WTC11 (cell line): ENCODE measurements around the gene MIS18BP1. TPM values are rescaled to one million over a fixed set of nuclear protein-coding genes. Genes with fewer than 3 reads are reported as not detected.

Experiments
- ATAC-seq: fragments of 200-7000 bp; cut with Tn5 transposase; 2 replicates; pipeline ENCODE4 v1.10.0; 2021; ENCODE audit warnings: mild to moderate bottlenecking, moderate library complexity
- Bru-seq: library from RNA; stranded (reverse); fragments of 400-500 nt; gene quantifications from one replicate; lab custom pipeline; 2021; lab: Mats Ljungman, UMichigan
- CTCF ChIA-PET: fragments of 300-600 bp; sonication (Branson Sonifier 250); formaldehyde crosslinking; loops from one replicate; lab custom pipeline; 2021; ENCODE audit warnings: antibody characterized with exemption; lab: Charles Lee
- POLR2A ChIA-PET: fragments of 350-600 bp; sonication (Branson Sonifier 250); formaldehyde crosslinking; loops from one replicate; lab custom pipeline; 2021; ENCODE audit warnings: antibody characterized with exemption; lab: Charles Lee
- DNase-seq: peaks from one replicate; pipeline ENCODE4 v3.0.0; 2021; ENCODE audit warnings: low spot score
- H3K27ac Mint-ChIP-seq: 2 replicates; pipeline ENCODE4 v1.8.0; 2021; ENCODE audit warnings: mixed read lengths
- H3K27me3 Mint-ChIP-seq: 2 replicates; pipeline ENCODE4 v1.8.0; 2021; ENCODE audit warnings: low read depth, mild to moderate bottlenecking, moderate library complexity, mixed read lengths
- H3K36me3 Mint-ChIP-seq: 2 replicates; pipeline ENCODE4 v1.8.0; 2021; ENCODE audit warnings: mixed read lengths
- H3K4me1 Mint-ChIP-seq: 2 replicates; pipeline ENCODE4 v1.8.0; 2022; ENCODE audit warnings: mixed read lengths
- H3K4me3 Mint-ChIP-seq: 2 replicates; pipeline ENCODE4 v1.8.0; 2021; ENCODE audit warnings: mild to moderate bottlenecking, moderate library complexity, mixed read lengths
- H3K9me3 Mint-ChIP-seq: 2 replicates; pipeline ENCODE4 v1.8.0; 2021; ENCODE audit warnings: mixed read lengths
- AR ChIP-seq: fragments of 250-450 bp; sonication (Bioruptor Pico); IDR thresholded peaks from 2 replicates; pipeline ENCODE4 v1.9.0; 2021; ENCODE audit warnings: mild to moderate bottlenecking
- CREM ChIP-seq: sonication (generic); formaldehyde crosslinking; IDR thresholded peaks from 2 replicates; pipeline ENCODE4 v1.8.1; 2022; ENCODE audit warnings: mild to moderate bottlenecking, missing genetic modification reagents, moderate library complexity
- E2F4 ChIP-seq: sonication (generic); formaldehyde crosslinking; IDR thresholded peaks from 2 replicates; pipeline ENCODE4 v1.8.1; 2022; ENCODE audit warnings: low read depth, mild to moderate bottlenecking, moderate library complexity, missing genetic modification reagents, borderline replicate concordance
- ELF4 ChIP-seq: sonication (generic); formaldehyde crosslinking; IDR thresholded peaks from 2 replicates; pipeline ENCODE4 v1.8.1; 2022; ENCODE audit warnings: low read depth, mild to moderate bottlenecking, moderate library complexity, missing genetic modification reagents
- EMX1 ChIP-seq: fragments of 250-450 bp; sonication (Bioruptor Pico); IDR thresholded peaks from 2 replicates; pipeline ENCODE4 v1.8.0; 2021; ENCODE audit warnings: mild to moderate bottlenecking
- ERG ChIP-seq: fragments of 250-450 bp; sonication (Bioruptor Pico); IDR thresholded peaks from 2 replicates; pipeline ENCODE4 v1.8.0; 2021; ENCODE audit warnings: mild to moderate bottlenecking
- FOXK1 ChIP-seq: sonication (generic); formaldehyde crosslinking; IDR thresholded peaks from 2 replicates; pipeline ENCODE4 v1.8.0; 2022; ENCODE audit warnings: mild to moderate bottlenecking, moderate library complexity, missing genetic modification reagents
- GRHL2 ChIP-seq: fragments of 250-450 bp; sonication (Bioruptor Pico); IDR thresholded peaks from 2 replicates; pipeline ENCODE4 v1.8.0; 2022; ENCODE audit warnings: mild to moderate bottlenecking, moderate library complexity; ENCODE audit not compliant: insufficient replicate concordance, severe bottlenecking
- IRF2 ChIP-seq: sonication (generic); formaldehyde crosslinking; IDR thresholded peaks from 2 replicates; pipeline ENCODE4 v1.8.0; 2022; ENCODE audit warnings: low read depth, missing genetic modification reagents, borderline replicate concordance
- JAZF1 ChIP-seq: fragments of 250-450 bp; sonication (Bioruptor Pico); IDR thresholded peaks from 2 replicates; pipeline ENCODE4 v1.9.0; 2021; ENCODE audit warnings: moderate library complexity, mild to moderate bottlenecking, inconsistent platforms
- MYBL2 ChIP-seq: sonication (generic); formaldehyde crosslinking; IDR thresholded peaks from 2 replicates; pipeline ENCODE4 v1.8.1; 2023; ENCODE audit warnings: mild to moderate bottlenecking, moderate library complexity, missing genetic modification reagents
- NFE2L1 ChIP-seq: sonication (generic); formaldehyde crosslinking; IDR thresholded peaks from 2 replicates; pipeline ENCODE4 v1.8.1; 2023; ENCODE audit warnings: missing genetic modification reagents
- NR3C1 ChIP-seq: sonication (generic); formaldehyde crosslinking; conservative IDR thresholded peaks from 2 replicates; pipeline ENCODE4 v1.8.1; 2023; ENCODE audit warnings: low read depth, mild to moderate bottlenecking, missing genetic modification reagents
- RORB ChIP-seq: fragments of 250-450 bp; sonication (Bioruptor Pico); IDR thresholded peaks from 2 replicates; pipeline ENCODE4 v1.9.0; 2021; ENCODE audit warnings: mild to moderate bottlenecking
- SMAD4 ChIP-seq: sonication (generic); formaldehyde crosslinking; IDR thresholded peaks from 2 replicates; pipeline ENCODE4 v1.8.0; 2022; ENCODE audit warnings: mild to moderate bottlenecking, missing genetic modification reagents
- SP1 ChIP-seq: sonication (generic); formaldehyde crosslinking; conservative IDR thresholded peaks from 2 replicates; pipeline ENCODE4 v1.8.1; 2022; ENCODE audit warnings: missing genetic modification reagents
- TEAD1 ChIP-seq: sonication (generic); formaldehyde crosslinking; IDR thresholded peaks from 2 replicates; pipeline ENCODE4 v1.8.0; 2022; ENCODE audit warnings: mild to moderate bottlenecking, missing genetic modification reagents
- USF2 ChIP-seq: sonication (generic); formaldehyde crosslinking; IDR thresholded peaks from 2 replicates; pipeline ENCODE4 v1.8.1; 2023; ENCODE audit warnings: mild to moderate bottlenecking, missing genetic modification reagents, moderate library complexity
- ZBTB21 ChIP-seq: sonication (generic); formaldehyde crosslinking; IDR thresholded peaks from 2 replicates; pipeline ENCODE4 v1.8.1; 2023; ENCODE audit warnings: mild to moderate bottlenecking, missing genetic modification reagents, borderline replicate concordance
- ZNF416 ChIP-seq: fragments of 250-450 bp; sonication (Bioruptor Pico); IDR thresholded peaks from 2 replicates; pipeline ENCODE4 v1.9.0; 2021; ENCODE audit warnings: mild to moderate bottlenecking, inconsistent platforms
- ZNF512 ChIP-seq: sonication (generic); formaldehyde crosslinking; IDR thresholded peaks from 2 replicates; pipeline ENCODE4 v1.8.1; 2022; ENCODE audit warnings: missing genetic modification reagents, borderline replicate concordance
- ZSCAN18 ChIP-seq: fragments of 250-450 bp; sonication (Bioruptor Pico); IDR thresholded peaks from 2 replicates; pipeline ENCODE4 v2.1.2; 2022; ENCODE audit warnings: mild to moderate bottlenecking, moderate library complexity
- long read RNA-seq, 3 experiments: library from RNA in 1 of 3; library from capped mRNA in 1 of 3; library from polyadenylated mRNA in 1 of 3; unstranded in 2 of 3; stranded (forward) in 1 of 3; transcript quantifications; one replicate each; pipeline ENCODE4 v2.0.0, GENCODE V29; 2021
- total RNA-seq: library from RNA; stranded (reverse); gene quantifications from 3 replicates; pipeline ENCODE4 v1.2.3, GENCODE V29; 2021
- TF ChIP-seq, protein P1 (sequence below): sonication (generic); formaldehyde crosslinking; IDR thresholded peaks from 2 replicates; pipeline ENCODE4 v1.8.0; 2023; ENCODE audit warnings: missing genetic modification reagents

MIS18BP1 gene
- total RNA-seq (60.3 to 65.7 TPM (median 61.3 TPM) in 3 replicates), Bru-seq, nascent RNA (percentile 94 among the genes with signal in this experiment)
- long read RNA-seq, experiment 1, full-length matches to known transcripts, result 173 of 303 reads
- long read RNA-seq, experiment 1, partial matches to known transcripts, result 49 of 303 reads
- long read RNA-seq, experiment 1, other reads (novel, unspliced or antisense), result 81 of 303 reads
- long read RNA-seq, experiment 2, full-length matches to known transcripts, result 14 of 60 reads
- long read RNA-seq, experiment 2, partial matches to known transcripts, result 25 of 60 reads
- long read RNA-seq, experiment 2, other reads (novel, unspliced or antisense), result 21 of 60 reads
- long read RNA-seq, experiment 3, full-length matches to known transcripts, result 1 of 11 reads
- long read RNA-seq, experiment 3, partial matches to known transcripts, result 9 of 11 reads
- long read RNA-seq, experiment 3, other reads (novel, unspliced or antisense), result 1 of 11 reads

- ChIA-PET POLR2A (no interaction called here), CTCF (interaction anchor here (0.5 to 2.9 kb wide), 17 partner anchors 9 to 342 kb away, joined by 3 to 22 read pairs (median 4); partner anchors contain the start of genes FANCM and KLHL28)
- DNase-seq (peak; percentile 95), ATAC-seq (peak; percentile 98)
- H3K27ac Mint-ChIP-seq, result peak within 1 kb of the TSS; percentile 95
- H3K27me3 Mint-ChIP-seq, result peaks cover 6% of the 10 kb centered on the region; the same call in 1 of the 2 replicates
- H3K36me3 Mint-ChIP-seq, result peaks cover 10% of the 10 kb centered on the region
- peak within 1 kb of the TSS; percentile 89 for H3K4me3 Mint-ChIP-seq
- peaks cover 11% of the 10 kb centered on the region for H3K9me3 Mint-ChIP-seq
- H3K4me1 Mint-ChIP-seq, result peaks cover 24% of the 10 kb centered on the region
- TF ChIP-seq NR3C1 (CRISPR knock-in tag) (no peak), NFE2L1 (CRISPR knock-in tag) (0 out of 2 replicates have a peak, but pooled peaks have one; percentile 21), JAZF1 (CRISPR knock-in tag) (no peak), ERG (CRISPR knock-in tag) (no peak), ZSCAN18 (CRISPR knock-in tag) (peak; percentile 6; the same call in 1 of the 2 replicates), CREM (CRISPR knock-in tag) (no peak; the same call in 1 of the 2 replicates), RORB (no peak), AR (CRISPR knock-in tag) (no peak), E2F4 (peak; percentile 96), MYBL2 (peak; percentile 99), SMAD4 (CRISPR knock-in tag) (no peak), ZNF416 (CRISPR knock-in tag) (0 out of 2 replicates have a peak, but pooled peaks have one; percentile 28), ZBTB21 (CRISPR knock-in tag) (0 out of 2 replicates have a peak, but pooled peaks have one; percentile 55), IRF2 (CRISPR knock-in tag) (no peak), ZNF512 (CRISPR knock-in tag) (no peak), TEAD1 (CRISPR knock-in tag) (no peak; the same call in 1 of the 2 replicates), SP1 (CRISPR knock-in tag) (peak; percentile 53; the same call in 1 of the 2 replicates), ELF4 (CRISPR knock-in tag) (no peak), FOXK1 (CRISPR knock-in tag) (peak; percentile 80), USF2 (CRISPR knock-in tag) (0 out of 2 replicates have a peak, but pooled peaks have one; percentile 9), GRHL2 (no peak), EMX1 (no peak)
- TF ChIP-seq, protein P1, sequence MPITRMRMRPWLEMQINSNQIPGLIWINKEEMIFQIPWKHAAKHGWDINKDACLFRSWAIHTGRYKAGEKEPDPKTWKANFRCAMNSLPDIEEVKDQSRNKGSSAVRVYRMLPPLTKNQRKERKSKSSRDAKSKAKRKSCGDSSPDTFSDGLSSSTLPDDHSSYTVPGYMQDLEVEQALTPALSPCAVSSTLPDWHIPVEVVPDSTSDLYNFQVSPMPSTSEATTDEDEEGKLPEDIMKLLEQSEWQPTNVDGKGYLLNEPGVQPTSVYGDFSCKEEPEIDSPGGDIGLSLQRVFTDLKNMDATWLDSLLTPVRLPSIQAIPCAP (CRISPR knock-in tag), result peak; percentile 79; the same call in 1 of the 2 replicates
Observed at GRCh38 chr14:45253070-45253753, at the start of gene MIS18BP1. TSS of gene MIS18BP1 (minus strand) at chr14:45253202. CDS start at chr14:45247286, 5,916 bp downstream.
